Measurements from ENCODE around the gene ANAPC16.

Gene ANAPC16

DNA sequence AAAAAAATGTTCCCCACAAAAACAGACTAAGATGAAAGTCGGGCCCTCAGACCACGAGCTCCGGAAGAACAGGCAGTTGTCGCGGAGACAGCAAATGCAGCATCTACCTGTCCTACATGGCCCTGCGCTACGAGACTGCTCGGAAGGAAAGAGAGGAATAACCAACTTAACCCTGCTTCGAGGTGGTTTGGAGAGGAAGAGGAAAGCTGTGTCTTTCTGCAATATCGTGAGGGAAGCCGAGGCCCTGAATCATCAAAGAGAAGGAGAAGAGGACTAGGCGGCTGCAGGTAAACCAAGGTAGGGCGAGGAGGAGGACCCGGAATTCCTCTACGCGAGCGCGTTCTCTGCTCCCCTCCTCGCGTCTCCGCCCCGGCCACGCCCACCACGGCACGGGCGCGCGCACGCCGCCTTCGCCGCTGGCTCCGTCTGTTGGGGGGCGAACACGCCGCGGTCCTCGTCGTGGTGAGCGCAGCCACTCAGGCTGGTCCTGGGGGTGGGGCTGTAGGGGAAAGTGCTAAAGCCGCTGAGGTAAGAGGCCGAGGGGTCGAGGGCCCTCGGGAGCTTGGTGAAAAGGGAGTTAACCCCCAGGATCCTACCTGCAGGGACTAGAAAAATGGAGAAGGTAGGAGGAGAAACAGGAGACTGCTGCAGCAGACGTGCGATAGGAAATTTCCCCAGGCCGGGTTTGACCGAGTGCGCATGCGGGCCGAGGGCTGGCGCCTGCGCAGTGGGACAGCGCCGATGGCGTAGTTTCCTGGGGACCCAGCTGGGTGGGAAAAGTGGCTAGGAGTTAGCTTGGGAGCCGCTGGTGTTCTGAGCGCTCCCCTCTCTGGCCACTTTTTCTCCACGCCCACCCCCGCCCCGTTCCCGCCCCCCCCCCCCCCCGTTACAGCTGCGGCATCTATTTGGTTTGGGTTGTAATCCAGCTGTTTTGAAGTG, at the start of gene ANAPC16, which contains the start of gene ASCC1:
TSS of gene ANAPC16 (plus strand) at position 402 of the 939 bp plus-strand sequence. CDS start 7,903 bp downstream, outside the sequence.
TSS of gene ASCC1 (minus strand) at position 666 of the 939 bp plus-strand sequence. CDS start 2,978 bp downstream, outside the sequence.
- Histone ChIP-seq H3K4me3 (ENCODE audit: low read depth, low read length) (peak within 1 kb of the TSS; percentile 85), H3K27ac (ENCODE audit: low read depth, low read length) (peak within 1 kb of the TSS; percentile 94), H3K27me3 (ENCODE audit: control insufficient read depth, insufficient read depth, low read length) (no peaks in the 10 kb centered on the region), H3K9me3 (ENCODE audit: control insufficient read depth, insufficient read depth, low read depth, low read length) (no peaks in the 10 kb centered on the region), H3K36me3 (ENCODE audit: control insufficient read depth, insufficient read depth, low read length) (peaks cover 18% of the 10 kb centered on the region), H3K4me1 (ENCODE audit: control insufficient read depth, insufficient read depth, low read length) (peaks cover 8% of the 10 kb centered on the region; the same call in 1 of the 2 replicates), H3K9ac (ENCODE audit: low read length) (peak within 1 kb of the TSS; percentile 96)

GRCh38 chr10:72167118-72167517, 48.7 kb upstream of the ANAPC16 start:
- no peak overlapping the region for H3K9ac ChIP-seq (ENCODE audit: low read length)
- no peak overlapping the region for H3K27ac ChIP-seq (ENCODE audit: low read depth, low read length)
- H3K27me3 ChIP-seq (ENCODE audit: control insufficient read depth, insufficient read depth, low read length) = no peaks in the 10 kb centered on the region
- H3K9me3 ChIP-seq (ENCODE audit: control insufficient read depth, insufficient read depth, low read depth, low read length) = no peaks in the 10 kb centered on the region
- no peaks in the 10 kb centered on the region for H3K4me1 ChIP-seq (ENCODE audit: control insufficient read depth, insufficient read depth, low read length)
- H3K4me3 ChIP-seq (ENCODE audit: low read depth, low read length) = no peak overlapping the region
- no peaks in the 10 kb centered on the region for H3K36me3 ChIP-seq (ENCODE audit: control insufficient read depth, insufficient read depth, low read length)

GRCh38 chr10:72170263-72170662, 45.5 kb upstream of the ANAPC16 start:
- Histone ChIP-seq H3K9ac (ENCODE audit: low read length) (no peak overlapping the region), H3K27ac (ENCODE audit: low read depth, low read length) (no peak overlapping the region), H3K9me3 (ENCODE audit: control insufficient read depth, insufficient read depth, low read depth, low read length) (no peaks in the 10 kb centered on the region), H3K4me1 (ENCODE audit: control insufficient read depth, insufficient read depth, low read length) (0 out of 2 replicates have a peak, but pooled peaks cover 4% of the 10 kb centered on the region), H3K36me3 (ENCODE audit: control insufficient read depth, insufficient read depth, low read length) (no peaks in the 10 kb centered on the region), H3K27me3 (ENCODE audit: control insufficient read depth, insufficient read depth, low read length) (no peaks in the 10 kb centered on the region), H3K4me3 (ENCODE audit: low read depth, low read length) (no peak overlapping the region)

DNA sequence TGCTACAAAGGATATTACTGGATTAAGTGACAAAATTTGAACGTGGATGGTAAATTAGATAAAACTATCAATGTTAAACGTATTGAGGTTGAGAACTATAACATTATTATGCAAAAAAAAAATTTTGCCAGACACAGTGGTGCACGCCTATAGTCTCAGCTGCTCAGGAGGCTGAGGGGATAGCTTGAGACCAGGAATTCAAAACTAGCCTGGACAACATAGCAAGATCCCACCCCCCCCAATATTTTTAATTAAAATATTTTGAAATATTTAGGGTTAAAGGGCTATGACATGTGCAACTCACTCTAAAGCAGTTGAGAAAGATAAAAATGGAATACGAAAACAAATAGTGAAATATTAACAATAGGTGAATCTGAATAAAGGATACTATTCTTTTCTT, 45.1 kb upstream of the ANAPC16 start:
- Histone ChIP-seq H3K36me3 (ENCODE audit: control insufficient read depth, insufficient read depth, low read length) (no peaks in the 10 kb centered on the region), H3K9ac (ENCODE audit: low read length) (no peak overlapping the region), H3K9me3 (ENCODE audit: control insufficient read depth, insufficient read depth, low read depth, low read length) (no peaks in the 10 kb centered on the region), H3K27ac (ENCODE audit: low read depth, low read length) (no peak overlapping the region), H3K4me1 (ENCODE audit: control insufficient read depth, insufficient read depth, low read length) (0 out of 2 replicates have a peak, but pooled peaks cover 4% of the 10 kb centered on the region), H3K27me3 (ENCODE audit: control insufficient read depth, insufficient read depth, low read length) (no peaks in the 10 kb centered on the region), H3K4me3 (ENCODE audit: low read depth, low read length) (no peak overlapping the region)

DNA sequence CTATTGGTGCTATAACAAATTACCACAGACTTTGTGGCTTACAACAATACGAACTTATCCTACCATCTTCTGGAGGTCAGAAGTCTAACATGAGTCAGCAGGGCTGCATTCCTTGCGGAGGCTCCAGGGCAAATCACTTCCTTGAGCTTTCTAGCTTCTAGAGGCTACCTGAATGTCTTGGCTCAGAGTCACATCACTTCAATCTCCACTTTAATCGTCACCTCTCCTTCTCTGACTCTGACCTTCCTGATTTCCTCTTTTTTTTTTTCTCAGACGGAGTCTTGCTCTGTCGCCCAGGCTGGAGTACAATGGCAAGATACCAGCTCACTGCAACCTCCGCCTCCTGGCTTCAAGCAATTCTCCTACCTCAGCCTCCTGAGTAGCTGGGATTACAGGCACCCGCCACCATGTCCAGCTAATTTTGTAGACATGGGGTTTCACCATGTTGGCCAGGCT, 44.6 kb upstream of the ANAPC16 start:
- 0 out of 2 replicates have a peak, but pooled peaks cover 4% of the 10 kb centered on the region for H3K4me1 ChIP-seq (ENCODE audit: control insufficient read depth, insufficient read depth, low read length)
- no peak overlapping the region for H3K27ac ChIP-seq (ENCODE audit: low read depth, low read length)
- no peaks in the 10 kb centered on the region for H3K27me3 ChIP-seq (ENCODE audit: control insufficient read depth, insufficient read depth, low read length)
- no peaks in the 10 kb centered on the region for H3K9me3 ChIP-seq (ENCODE audit: control insufficient read depth, insufficient read depth, low read depth, low read length)
- H3K9ac ChIP-seq (ENCODE audit: low read length) = no peak overlapping the region
- H3K4me3 ChIP-seq (ENCODE audit: low read depth, low read length) = no peak overlapping the region
- H3K36me3 ChIP-seq (ENCODE audit: control insufficient read depth, insufficient read depth, low read length) = no peaks in the 10 kb centered on the region

- H3K9ac ChIP-seq (ENCODE audit: low read length) = no peak overlapping the region
- no peak overlapping the region for H3K27ac ChIP-seq (ENCODE audit: low read depth, low read length)
- no peak overlapping the region for H3K4me3 ChIP-seq (ENCODE audit: low read depth, low read length)
- H3K4me1 ChIP-seq (ENCODE audit: control insufficient read depth, insufficient read depth, low read length) = 0 out of 2 replicates have a peak, but pooled peaks cover 4% of the 10 kb centered on the region
- H3K9me3 ChIP-seq (ENCODE audit: control insufficient read depth, insufficient read depth, low read depth, low read length) = no peaks in the 10 kb centered on the region
- no peaks in the 10 kb centered on the region for H3K27me3 ChIP-seq (ENCODE audit: control insufficient read depth, insufficient read depth, low read length)
- no peaks in the 10 kb centered on the region for H3K36me3 ChIP-seq (ENCODE audit: control insufficient read depth, insufficient read depth, low read length)
Measured at GRCh38 chr10:72173262-72173618, 42.6 kb upstream of the ANAPC16 start.

DNA sequence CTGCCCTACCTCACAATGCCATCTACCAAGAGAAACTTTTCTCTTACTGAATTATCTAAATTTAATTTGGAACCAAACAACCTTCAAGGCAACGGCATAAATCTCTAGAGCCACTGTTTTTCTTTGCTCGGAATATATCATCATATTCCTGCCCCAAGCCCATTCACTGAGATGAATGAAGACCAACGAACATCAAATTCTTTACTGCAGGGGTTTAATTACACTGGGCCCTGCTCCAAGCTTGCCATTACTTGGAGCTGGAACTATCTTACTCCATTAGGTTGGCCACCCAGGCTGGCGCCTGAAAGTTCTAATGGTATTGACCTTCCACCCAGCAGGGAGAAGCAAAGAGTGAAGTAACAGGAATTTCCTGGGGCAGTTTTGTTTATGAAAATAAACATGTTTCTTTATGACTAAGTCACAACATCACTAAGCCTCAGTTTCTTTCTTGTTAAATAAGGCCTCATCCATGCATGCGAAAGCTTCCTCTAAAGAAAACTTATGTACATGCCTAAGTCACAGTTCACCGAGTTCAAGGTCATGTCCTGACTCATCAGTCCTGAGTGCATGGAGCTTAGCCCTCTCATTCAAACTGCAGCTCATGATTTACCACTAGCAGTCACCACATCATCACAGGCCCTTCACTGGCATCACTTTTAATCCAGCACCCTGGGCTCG, 42.1 kb upstream of the ANAPC16 start:
- no peaks in the 10 kb centered on the region for H3K9me3 ChIP-seq (ENCODE audit: control insufficient read depth, insufficient read depth, low read depth, low read length)
- no peak overlapping the region for H3K9ac ChIP-seq (ENCODE audit: low read length)
- no peak overlapping the region for H3K4me3 ChIP-seq (ENCODE audit: low read depth, low read length)
- H3K4me1 ChIP-seq (ENCODE audit: control insufficient read depth, insufficient read depth, low read length) = 0 out of 2 replicates have a peak, but pooled peaks cover 4% of the 10 kb centered on the region
- H3K36me3 ChIP-seq (ENCODE audit: control insufficient read depth, insufficient read depth, low read length) = no peaks in the 10 kb centered on the region
- H3K27ac ChIP-seq (ENCODE audit: low read depth, low read length) = no peak overlapping the region
- H3K27me3 ChIP-seq (ENCODE audit: control insufficient read depth, insufficient read depth, low read length) = no peaks in the 10 kb centered on the region

GRCh38 chr10:72174297-72174662, 41.5 kb upstream of the ANAPC16 start:
- Histone ChIP-seq H3K27ac (ENCODE audit: low read depth, low read length) (no peak overlapping the region), H3K9me3 (ENCODE audit: control insufficient read depth, insufficient read depth, low read depth, low read length) (no peaks in the 10 kb centered on the region), H3K36me3 (ENCODE audit: control insufficient read depth, insufficient read depth, low read length) (0 out of 2 replicates have a peak, but pooled peaks cover 5% of the 10 kb centered on the region), H3K4me1 (ENCODE audit: control insufficient read depth, insufficient read depth, low read length) (0 out of 2 replicates have a peak, but pooled peaks cover 4% of the 10 kb centered on the region), H3K27me3 (ENCODE audit: control insufficient read depth, insufficient read depth, low read length) (no peaks in the 10 kb centered on the region), H3K4me3 (ENCODE audit: low read depth, low read length) (no peak overlapping the region), H3K9ac (ENCODE audit: low read length) (no peak overlapping the region)

GRCh38 chr10:72175149-72175548, 40.7 kb upstream of the ANAPC16 start:
- H3K9ac ChIP-seq (ENCODE audit: low read length) = no peak overlapping the region
- H3K27ac ChIP-seq (ENCODE audit: low read depth, low read length) = no peak overlapping the region
- H3K36me3 ChIP-seq (ENCODE audit: control insufficient read depth, insufficient read depth, low read length) = 0 out of 2 replicates have a peak, but pooled peaks cover 5% of the 10 kb centered on the region
- 0 out of 2 replicates have a peak, but pooled peaks cover 4% of the 10 kb centered on the region for H3K4me1 ChIP-seq (ENCODE audit: control insufficient read depth, insufficient read depth, low read length)
- H3K27me3 ChIP-seq (ENCODE audit: control insufficient read depth, insufficient read depth, low read length) = no peaks in the 10 kb centered on the region
- no peaks in the 10 kb centered on the region for H3K9me3 ChIP-seq (ENCODE audit: control insufficient read depth, insufficient read depth, low read depth, low read length)
- H3K4me3 ChIP-seq (ENCODE audit: low read depth, low read length) = no peak overlapping the region

GRCh38 chr10:72176701-72177100, 39.1 kb upstream of the ANAPC16 start:
- H3K9me3 ChIP-seq (ENCODE audit: control insufficient read depth, insufficient read depth, low read depth, low read length) = no peaks in the 10 kb centered on the region
- no peak overlapping the region for H3K4me3 ChIP-seq (ENCODE audit: low read depth, low read length)
- peaks cover 5% of the 10 kb centered on the region; the same call in 1 of the 2 replicates for H3K36me3 ChIP-seq (ENCODE audit: control insufficient read depth, insufficient read depth, low read length)
- no peak overlapping the region for H3K9ac ChIP-seq (ENCODE audit: low read length)
- H3K27ac ChIP-seq (ENCODE audit: low read depth, low read length) = no peak overlapping the region
- H3K27me3 ChIP-seq (ENCODE audit: control insufficient read depth, insufficient read depth, low read length) = no peaks in the 10 kb centered on the region
- H3K4me1 ChIP-seq (ENCODE audit: control insufficient read depth, insufficient read depth, low read length) = 0 out of 2 replicates have a peak, but pooled peaks cover 4% of the 10 kb centered on the region
